ENCODE data around the gene NTRK3.

NTRK3 gene

DNA sequence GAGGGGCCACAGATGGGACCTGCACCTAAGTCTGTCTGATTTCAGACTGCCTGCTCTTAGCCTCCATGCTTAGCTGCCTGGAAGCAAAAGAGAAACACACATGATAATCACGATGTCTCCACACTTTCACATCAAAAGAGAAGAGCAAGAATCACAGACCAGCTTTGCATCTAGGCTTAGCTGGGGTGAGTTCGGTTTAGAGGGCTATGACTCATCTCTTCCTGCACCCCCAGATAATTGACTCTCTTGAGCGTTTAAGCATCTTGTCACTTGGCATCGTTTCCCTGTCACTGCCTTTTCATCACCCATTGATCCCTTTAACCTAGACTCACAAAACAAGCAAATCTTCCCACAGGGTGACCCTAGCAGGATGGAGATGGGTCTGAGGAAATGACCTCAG lies 124.0 kb downstream of the NTRK3 start:
- no peak overlapping the region for H3K27ac ChIP-seq (ENCODE audit: low read length)
- no peaks in the 10 kb centered on the region for H3K4me1 ChIP-seq (ENCODE audit: low read length)
- H3K4me3 ChIP-seq (ENCODE audit: low read length) = no peak overlapping the region
- no peak overlapping the region for H2AFZ ChIP-seq (ENCODE audit: low read depth, low read length)
- no peak overlapping the region for H3K4me2 ChIP-seq (ENCODE audit: low read length)
- no peaks in the 10 kb centered on the region for H3K79me2 ChIP-seq (ENCODE audit: low read length)
- no peaks in the 10 kb centered on the region for H3K36me3 ChIP-seq (replicated peaks; ENCODE audit: low read depth, low read length)
- H3K9ac ChIP-seq (ENCODE audit: low read length) = no peak overlapping the region
- no peaks in the 10 kb centered on the region for H4K20me1 ChIP-seq (ENCODE audit: insufficient read depth, low read length)
- H3K27me3 ChIP-seq (ENCODE audit: low read depth, low read length) = peaks cover 63% of the 10 kb centered on the region
- H3K9me3 ChIP-seq (ENCODE audit: insufficient read depth, low read length) = no peaks in the 10 kb centered on the region
- TF ChIP-seq EZH2phosphoT487 (IDR thresholded peaks at IDR 0.05; ENCODE audit: low read depth) (no peak), CTCF (IDR thresholded peaks at IDR 0.05; ENCODE audit: low read depth, low read length) (no peak)

DNA sequence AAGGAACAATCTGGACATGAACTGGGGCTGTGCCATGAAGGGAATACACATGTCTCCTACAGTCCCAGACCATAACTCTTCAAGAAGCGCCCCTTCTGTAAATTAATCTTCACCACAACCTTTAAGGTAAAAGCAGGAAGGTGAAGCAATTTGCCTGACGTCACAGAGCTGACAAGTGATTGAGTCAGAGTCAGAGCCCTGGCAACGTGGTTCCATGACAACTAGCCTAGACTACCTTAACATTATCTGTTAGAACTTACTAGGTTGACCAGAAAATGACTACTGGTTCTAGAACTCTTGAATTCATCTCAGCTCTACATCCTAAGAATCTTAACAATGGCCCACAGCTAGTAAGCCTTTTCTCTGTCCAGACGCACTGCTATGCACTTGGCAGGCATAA lies 124.6 kb downstream of the NTRK3 start:
- H3K4me2 ChIP-seq (ENCODE audit: low read length) = no peak overlapping the region

DNA sequence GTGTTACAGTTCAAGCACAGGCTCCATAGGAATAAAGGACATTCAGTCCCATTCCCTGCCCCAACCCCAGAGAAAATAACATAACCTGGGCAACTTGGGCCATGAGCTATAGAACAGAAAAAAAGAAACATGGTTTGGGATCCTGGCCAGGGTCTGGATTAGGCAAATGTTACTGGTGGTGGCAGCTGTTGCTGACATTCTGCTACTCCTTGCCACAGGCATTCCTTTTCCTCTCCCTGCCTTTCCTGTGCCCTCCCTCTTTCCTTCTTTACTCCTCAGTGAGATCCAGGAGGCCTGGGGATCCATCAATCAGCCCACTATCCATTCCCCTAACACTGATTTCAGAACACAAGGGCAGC lies 129.1 kb downstream of the NTRK3 start:
- Histone ChIP-seq H4K20me1 (ENCODE audit: insufficient read depth, low read length) (no peaks in the 10 kb centered on the region), H3K4me2 (ENCODE audit: low read length) (no peak overlapping the region), H3K36me3 (replicated peaks; ENCODE audit: low read depth, low read length) (no peaks in the 10 kb centered on the region), H3K27me3 (ENCODE audit: low read depth, low read length) (peaks cover 78% of the 10 kb centered on the region), H3K79me2 (ENCODE audit: low read length) (no peaks in the 10 kb centered on the region), H3K9me3 (ENCODE audit: insufficient read depth, low read length) (no peaks in the 10 kb centered on the region), H3K27ac (ENCODE audit: low read length) (no peak overlapping the region), H3K4me1 (ENCODE audit: low read length) (no peaks in the 10 kb centered on the region), H2AFZ (ENCODE audit: low read depth, low read length) (no peak overlapping the region), H3K9ac (ENCODE audit: low read length) (no peak overlapping the region), H3K4me3 (ENCODE audit: low read length) (no peak overlapping the region)
- TF ChIP-seq CTCF (IDR thresholded peaks at IDR 0.05; ENCODE audit: low read depth, low read length) = no peak
- no peak for TF ChIP-seq EZH2phosphoT487 (IDR thresholded peaks at IDR 0.05; ENCODE audit: low read depth)

More for the DNA sequence above, 124.6 kb downstream of the NTRK3 start:
- H2AFZ ChIP-seq (ENCODE audit: low read depth, low read length) = no peak overlapping the region
- H3K9me3 ChIP-seq (ENCODE audit: insufficient read depth, low read length) = no peaks in the 10 kb centered on the region
- H3K27ac ChIP-seq (ENCODE audit: low read length) = no peak overlapping the region
- H3K4me1 ChIP-seq (ENCODE audit: low read length) = no peaks in the 10 kb centered on the region
- no peak overlapping the region for H3K9ac ChIP-seq (ENCODE audit: low read length)
- peaks cover 64% of the 10 kb centered on the region for H3K27me3 ChIP-seq (ENCODE audit: low read depth, low read length)
- no peak overlapping the region for H3K4me3 ChIP-seq (ENCODE audit: low read length)
- no peak for TF ChIP-seq CTCF (IDR thresholded peaks at IDR 0.05; ENCODE audit: low read depth, low read length)
- no peak for TF ChIP-seq EZH2phosphoT487 (IDR thresholded peaks at IDR 0.05; ENCODE audit: low read depth)
- H3K36me3 ChIP-seq (replicated peaks; ENCODE audit: low read depth, low read length) = no peaks in the 10 kb centered on the region
- no peaks in the 10 kb centered on the region for H3K79me2 ChIP-seq (ENCODE audit: low read length)
- no peaks in the 10 kb centered on the region for H4K20me1 ChIP-seq (ENCODE audit: insufficient read depth, low read length)

GRCh38 chr15:88126695-88127431 lies 129.7 kb downstream of the NTRK3 start:
- Histone ChIP-seq H4K20me1 (ENCODE audit: insufficient read depth, low read length) (no peaks in the 10 kb centered on the region), H3K4me3 (ENCODE audit: low read length) (no peak overlapping the region), H3K27ac (ENCODE audit: low read length) (no peak overlapping the region), H3K27me3 (ENCODE audit: low read depth, low read length) (peaks cover 79% of the 10 kb centered on the region), H3K4me2 (ENCODE audit: low read length) (no peak overlapping the region), H3K79me2 (ENCODE audit: low read length) (no peaks in the 10 kb centered on the region), H3K9me3 (ENCODE audit: insufficient read depth, low read length) (no peaks in the 10 kb centered on the region), H3K4me1 (ENCODE audit: low read length) (no peaks in the 10 kb centered on the region), H3K9ac (ENCODE audit: low read length) (no peak overlapping the region), H3K36me3 (replicated peaks; ENCODE audit: low read depth, low read length) (no peaks in the 10 kb centered on the region), H2AFZ (ENCODE audit: low read depth, low read length) (no peak overlapping the region)
- TF ChIP-seq CTCF (IDR thresholded peaks at IDR 0.05; ENCODE audit: low read depth, low read length) (no peak), EZH2phosphoT487 (IDR thresholded peaks at IDR 0.05; ENCODE audit: low read depth) (no peak)
